MM.1S (cell line): Measurements from ENCODE around the gene AIMP1.

ENCODE experiments used
- EZH2 ChIP-seq: fragments of 300-600 bp; sonication (generic); optimal IDR thresholded peaks from 2 replicates; pipeline ENCODE3; 2017; ENCODE audit warnings: low read depth, mild to moderate bottlenecking, antibody characterized with exemption, low read length, mixed read lengths
- EZH2phosphoT487 ChIP-seq: fragments of 300-600 bp; sonication (generic); IDR thresholded peaks from 2 replicates; pipeline ENCODE4 v1.6.1; 2018; ENCODE audit warnings: antibody characterized with exemption, low read length
- TF ChIP-seq, protein P1 (sequence below): fragments of 300-600 bp; sonication (generic); IDR thresholded peaks from 2 replicates; pipeline ENCODE4 v1.5.1; 2016; ENCODE audit warnings: antibody characterized with exemption, low read length, mixed read lengths

DNA sequence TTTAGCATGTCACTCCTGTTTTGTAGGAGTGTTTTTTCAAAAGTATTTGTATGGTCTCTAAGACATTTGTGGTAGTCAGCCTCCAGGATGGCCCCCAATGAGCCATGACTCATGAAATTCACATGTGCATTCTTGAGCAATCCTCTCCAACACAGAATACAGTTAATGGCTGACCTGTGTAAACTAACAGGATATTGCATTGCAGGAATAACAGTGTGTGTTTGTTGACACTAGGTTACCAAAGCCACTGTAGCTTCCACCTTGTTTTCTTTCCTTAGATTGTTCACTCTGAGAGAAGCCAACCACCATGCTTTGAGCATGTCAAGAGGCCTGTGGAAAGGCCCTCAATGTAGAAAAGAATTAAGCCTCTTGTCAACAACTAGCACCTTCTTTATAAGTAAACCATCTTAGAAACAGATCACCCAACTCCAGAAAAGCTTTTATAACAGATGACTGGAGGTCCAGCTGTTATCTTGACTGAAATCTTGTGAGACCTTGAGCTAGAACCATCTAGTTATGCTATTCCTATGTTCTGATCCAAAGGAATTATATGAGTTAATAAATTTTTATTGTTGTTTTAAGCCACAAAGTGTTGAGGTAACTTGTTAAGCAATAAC is 28.9 kb upstream of the AIMP1 start:
- TF ChIP-seq EZH2phosphoT487 (no peak), EZH2 (no peak)
- TF ChIP-seq, protein P1, sequence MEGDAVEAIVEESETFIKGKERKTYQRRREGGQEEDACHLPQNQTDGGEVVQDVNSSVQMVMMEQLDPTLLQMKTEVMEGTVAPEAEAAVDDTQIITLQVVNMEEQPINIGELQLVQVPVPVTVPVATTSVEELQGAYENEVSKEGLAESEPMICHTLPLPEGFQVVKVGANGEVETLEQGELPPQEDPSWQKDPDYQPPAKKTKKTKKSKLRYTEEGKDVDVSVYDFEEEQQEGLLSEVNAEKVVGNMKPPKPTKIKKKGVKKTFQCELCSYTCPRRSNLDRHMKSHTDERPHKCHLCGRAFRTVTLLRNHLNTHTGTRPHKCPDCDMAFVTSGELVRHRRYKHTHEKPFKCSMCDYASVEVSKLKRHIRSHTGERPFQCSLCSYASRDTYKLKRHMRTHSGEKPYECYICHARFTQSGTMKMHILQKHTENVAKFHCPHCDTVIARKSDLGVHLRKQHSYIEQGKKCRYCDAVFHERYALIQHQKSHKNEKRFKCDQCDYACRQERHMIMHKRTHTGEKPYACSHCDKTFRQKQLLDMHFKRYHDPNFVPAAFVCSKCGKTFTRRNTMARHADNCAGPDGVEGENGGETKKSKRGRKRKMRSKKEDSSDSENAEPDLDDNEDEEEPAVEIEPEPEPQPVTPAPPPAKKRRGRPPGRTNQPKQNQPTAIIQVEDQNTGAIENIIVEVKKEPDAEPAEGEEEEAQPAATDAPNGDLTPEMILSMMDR = no peak
